HG03432 (cell line): ENCODE results near the gene TRMU.

Experiments
- ATAC-seq: cut with Tn5 transposase; IDR thresholded peaks from one replicate; pipeline ENCODE4 v1.9.1; 2021; ENCODE audit warnings: mild to moderate bottlenecking, moderate library complexity; ENCODE audit not compliant: unreplicated experiment

Gene TRMU

GRCh38 chr22:46336119-46337078 lies 885 bp downstream of the TRMU start:
- ATAC-seq = peak; percentile 6

DNA sequence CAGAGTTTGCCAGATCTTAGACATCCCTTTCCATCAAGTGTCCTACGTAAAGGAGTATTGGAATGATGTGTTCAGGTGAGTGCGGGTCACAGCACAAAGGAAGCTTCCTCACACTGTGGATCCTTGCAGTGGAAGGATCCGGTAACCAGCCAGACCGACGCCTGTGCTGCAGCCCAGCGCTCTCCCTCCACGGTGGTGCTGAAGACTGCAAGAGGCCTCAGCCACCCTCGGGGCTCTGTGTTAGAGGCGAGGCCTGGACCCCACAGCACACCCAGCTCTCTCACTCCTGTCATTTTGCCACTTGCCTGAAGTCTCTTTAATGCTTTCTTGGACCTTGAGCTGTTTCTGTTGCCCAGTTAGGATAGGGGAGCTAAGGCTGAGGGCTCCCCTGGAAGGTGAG lies 2.4 kb downstream of the TRMU start:
- ATAC-seq = no peak

GRCh38 chr22:46338636-46339035 lies 3.1 kb downstream of the TRMU start:
- no peak for ATAC-seq

DNA sequence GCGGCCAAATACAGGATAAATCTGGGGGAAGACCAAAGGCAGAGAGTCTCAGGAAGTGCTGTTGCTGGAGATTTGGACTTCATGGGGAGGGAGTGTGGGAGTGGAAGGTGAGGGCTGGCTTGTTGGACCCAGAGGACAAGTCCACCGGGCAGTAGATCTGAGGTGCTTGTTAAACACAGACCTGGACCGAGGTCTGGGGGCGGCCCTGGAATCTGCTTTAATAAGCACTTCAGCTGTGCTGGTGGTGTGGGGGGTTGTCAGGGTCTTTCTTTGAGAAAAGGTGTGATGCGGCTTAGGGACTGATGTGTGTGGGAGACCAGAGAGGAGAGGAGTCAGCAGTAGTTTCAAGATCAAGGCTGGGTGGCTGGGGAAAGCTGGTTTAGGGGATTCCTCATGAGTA lies 4.4 kb downstream of the TRMU start:
- no peak for ATAC-seq

GRCh38 chr22:46340676-46341075 lies 5.2 kb downstream of the TRMU start:
- no peak for ATAC-seq

- ATAC-seq = no peak
Observed at GRCh38 chr22:46346680-46347405, 11.3 kb downstream of the TRMU start.

GRCh38 chr22:46347646-46348045 lies 12.1 kb downstream of the TRMU start:
- no peak for ATAC-seq

GRCh38 chr22:46348099-46348695 lies 12.7 kb downstream of the TRMU start:
- ATAC-seq = no peak

DNA sequence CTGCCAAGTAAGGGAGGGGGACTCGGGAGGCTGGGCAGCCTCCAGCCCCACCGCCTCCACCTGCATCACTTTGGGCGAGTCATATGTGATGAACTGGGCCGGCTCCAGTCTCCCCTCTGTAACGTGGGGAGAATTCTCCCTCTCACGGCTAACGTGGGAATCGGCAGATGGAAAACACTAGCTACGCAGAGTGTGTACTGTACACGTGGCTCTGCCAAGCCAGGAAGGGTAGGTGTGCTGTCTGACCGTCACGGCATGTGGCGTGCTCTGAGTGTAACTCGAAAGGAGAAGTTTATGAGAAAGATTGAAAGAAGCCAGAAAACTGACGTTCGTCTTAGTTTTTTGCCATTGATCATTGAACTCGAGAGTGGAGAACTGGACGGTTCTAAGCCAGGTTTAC lies 13.7 kb downstream of the TRMU start:
- ATAC-seq = no peak

DNA sequence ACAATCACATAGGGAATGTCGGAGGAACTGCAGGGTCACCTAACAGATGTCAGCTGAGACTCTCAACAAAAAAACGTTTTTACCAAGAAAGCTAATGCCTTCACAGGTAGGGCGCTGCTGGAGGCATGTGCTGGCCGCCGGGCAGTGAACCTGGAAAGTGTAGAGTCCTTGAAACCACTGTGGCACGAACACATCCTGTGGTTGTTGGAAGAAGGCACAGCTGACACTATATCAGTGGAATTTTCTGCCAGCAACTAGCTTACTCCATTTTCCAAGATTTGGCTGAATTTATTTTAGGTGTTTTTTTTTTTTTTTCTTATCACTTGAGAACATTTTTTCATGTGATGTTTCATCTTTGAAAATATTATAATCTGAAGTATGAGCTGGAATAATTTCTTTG lies 14.2 kb downstream of the TRMU start:
- no peak for ATAC-seq

GRCh38 chr22:46350121-46350520 lies 14.6 kb downstream of the TRMU start:
- no peak for ATAC-seq

DNA sequence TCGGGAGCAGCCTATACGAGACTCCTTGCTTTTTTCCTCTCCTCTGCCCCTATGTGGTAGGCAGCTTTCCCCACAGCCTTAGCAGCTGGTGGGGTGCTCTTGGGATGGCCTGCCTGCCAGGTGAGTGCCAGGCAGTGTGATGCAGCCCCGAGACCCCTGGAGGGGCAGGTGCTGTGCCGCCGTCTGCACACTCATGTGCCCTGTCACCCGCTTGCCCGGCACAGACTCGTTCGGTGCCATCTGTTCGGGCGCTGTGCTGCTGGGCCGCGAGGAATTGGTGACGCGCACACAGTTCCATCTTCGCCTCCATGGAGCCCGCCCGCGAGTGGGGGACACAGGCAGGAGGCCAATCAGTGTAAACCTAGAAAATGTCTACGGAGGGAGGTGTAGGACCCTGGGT lies 15.1 kb downstream of the TRMU start:
- ATAC-seq = no peak

DNA sequence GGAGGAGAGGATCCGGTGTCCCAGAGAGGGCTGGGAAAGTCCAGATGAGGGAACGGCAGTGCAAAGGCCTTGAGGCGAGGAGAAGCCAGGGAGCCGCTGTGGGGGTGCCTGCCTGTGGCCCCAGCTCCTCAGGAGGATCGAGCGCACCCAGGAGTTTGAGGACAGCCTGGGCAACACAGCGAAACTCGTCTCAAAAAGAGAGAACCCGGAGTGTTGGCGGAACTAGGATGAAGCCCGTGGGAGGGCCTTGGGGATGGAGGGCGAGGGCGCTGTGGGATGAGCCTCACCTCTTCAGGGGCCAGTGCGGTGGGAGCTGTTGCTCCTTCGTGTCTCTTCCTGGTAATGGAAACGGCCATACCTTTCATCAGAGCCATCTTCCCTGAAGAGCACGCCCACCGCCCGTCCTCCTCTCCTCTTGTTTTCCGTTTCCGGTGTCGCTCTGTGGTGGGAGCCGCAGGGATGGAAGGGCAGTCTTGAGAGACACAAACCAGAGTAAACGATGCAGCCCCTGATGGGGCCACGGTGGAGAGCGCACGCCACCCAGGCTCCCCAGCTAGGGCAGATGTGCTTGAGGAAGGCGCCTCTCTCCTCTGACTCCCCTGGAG lies 15.7 kb downstream of the TRMU start:
- ATAC-seq = no peak

- no peak for ATAC-seq
Observed at GRCh38 chr22:46351767-46352166, 16.3 kb downstream of the TRMU start.

DNA sequence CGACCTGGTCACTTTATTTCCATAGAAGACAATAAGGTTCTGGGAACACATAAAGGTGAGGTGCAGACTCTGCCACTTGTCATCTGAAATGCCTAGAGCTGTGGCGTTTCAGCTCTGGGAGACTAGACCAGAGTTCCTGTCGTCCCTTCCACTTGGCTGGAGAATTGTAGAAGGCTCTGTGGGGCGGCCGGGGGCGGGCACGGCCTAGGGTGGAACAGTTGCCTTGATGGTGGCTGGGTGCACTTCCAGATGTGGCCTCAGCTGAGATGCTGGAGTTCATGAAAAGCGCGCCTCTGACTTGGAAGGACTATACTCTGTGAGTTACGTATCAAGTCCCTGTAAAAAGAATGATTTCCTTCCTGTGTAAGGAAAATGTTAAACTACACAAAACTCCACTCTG lies 16.8 kb downstream of the TRMU start:
- ATAC-seq = no peak

- no peak for ATAC-seq
Observed at GRCh38 chr22:46352691-46353386, 17.3 kb downstream of the TRMU start.

- ATAC-seq = no peak
Observed at GRCh38 chr22:46353483-46354105, 18.1 kb downstream of the TRMU start.

DNA sequence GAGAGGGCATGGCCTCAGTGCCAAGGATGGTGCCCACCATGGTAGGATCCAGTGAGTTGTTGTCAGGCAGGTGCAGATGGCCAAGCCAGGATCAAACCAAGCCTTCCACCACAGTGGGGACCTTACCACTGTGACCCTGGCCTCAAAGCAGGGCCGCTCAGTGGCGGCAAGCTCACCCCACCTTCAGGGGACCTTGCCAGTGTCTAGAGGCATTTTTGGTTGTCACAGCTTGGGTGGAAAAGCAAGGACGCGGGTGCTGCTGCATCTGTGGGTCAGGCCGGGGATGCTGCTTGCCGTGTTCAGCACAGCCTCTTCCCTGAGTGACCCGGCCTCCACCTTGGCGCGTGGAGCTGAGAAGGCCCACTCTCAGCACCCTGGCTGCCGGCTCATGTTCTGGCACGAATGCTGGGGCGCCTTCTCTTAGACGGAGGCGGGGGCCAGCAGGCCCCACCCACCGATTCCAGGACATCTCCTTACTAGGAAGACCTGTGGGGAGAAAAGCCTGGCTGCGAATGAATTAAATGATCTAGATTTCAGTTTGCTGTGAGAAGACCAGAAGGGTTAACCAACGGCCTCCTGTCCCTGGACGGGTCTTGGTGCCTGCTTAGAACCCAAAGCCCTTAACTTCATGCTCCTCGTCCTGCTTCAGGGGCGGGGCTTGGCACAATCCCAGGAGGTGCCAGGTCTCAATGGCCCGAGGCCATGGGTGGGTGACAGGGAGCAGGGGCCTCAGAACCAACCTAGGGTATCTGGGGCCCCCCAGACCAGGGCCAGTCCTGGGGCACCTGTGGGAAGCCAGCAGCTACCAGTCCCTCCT lies 18.9 kb downstream of the TRMU start:
- no peak for ATAC-seq

DNA sequence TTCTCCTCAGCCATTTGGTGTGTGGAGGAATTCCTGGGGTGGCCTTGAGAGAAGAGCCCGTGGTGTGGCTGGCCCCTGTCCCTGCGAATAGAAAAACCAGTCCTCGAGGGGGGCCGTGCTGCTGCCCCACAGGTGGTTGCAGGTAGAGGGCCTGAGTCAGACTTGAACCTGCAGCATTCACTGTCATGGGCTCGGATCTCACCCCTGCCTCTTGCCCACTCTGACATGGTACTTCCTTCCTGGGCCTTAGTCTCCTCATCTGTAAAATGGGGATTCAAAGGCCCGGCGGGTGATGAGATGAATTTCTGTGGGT lies 19.4 kb downstream of the TRMU start:
- no peak for ATAC-seq
